ENCODE data around the gene KIAA0930. TPM values are rescaled to one million over a fixed set of nuclear protein-coding genes. Genes with fewer than 3 reads are reported as not detected.

Gene KIAA0930
- total and polyA plus RNA-seq, 7 donors: 13.2 to 51.1 (median 23.4) TPM

DNA sequence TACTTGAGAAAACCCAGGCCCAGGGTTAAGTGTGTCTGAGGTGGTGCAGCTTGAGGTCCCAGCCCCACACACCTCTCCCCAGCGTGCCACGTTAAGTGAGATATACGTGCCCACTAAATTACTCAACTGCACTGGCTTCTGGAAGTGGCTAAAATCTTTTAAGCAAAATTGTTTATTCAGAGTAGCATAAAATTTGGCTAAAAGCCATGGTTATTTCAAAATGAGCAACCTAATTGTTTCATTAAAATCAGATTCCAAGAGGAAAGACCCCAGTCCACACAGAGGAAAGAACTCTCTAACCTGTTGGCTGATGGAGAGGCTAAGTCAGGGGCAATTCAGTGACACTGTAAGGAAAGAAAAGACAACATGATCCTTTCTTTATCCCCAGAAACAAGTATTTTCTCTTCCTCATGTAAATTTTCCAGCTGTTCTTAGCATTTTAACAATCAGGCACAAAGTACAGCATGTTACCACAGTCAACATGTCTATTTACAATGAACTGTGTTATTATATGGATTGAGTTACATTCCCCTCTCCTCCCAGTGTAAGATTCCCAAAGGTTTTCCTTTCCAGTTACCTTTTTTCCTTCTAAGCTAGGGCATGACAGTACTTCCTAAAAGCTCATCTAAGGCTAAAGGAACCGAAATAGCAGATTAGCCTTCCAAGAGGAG lies 50.4 kb downstream of the KIAA0930 start:
- H3K4me1 ChIP-seq: no peaks in the 10 kb centered on the region
- H3K27ac ChIP-seq: no peak overlapping the region
- H3K4me3 ChIP-seq: no peak overlapping the region
- H3K36me3 ChIP-seq (ENCODE audit: insufficient read depth in 1 of 2, low read depth in 1 of 2): peaks cover under 1 to 21% of the 10 kb centered on the region in 2 donors
- DNase-seq (no peak), ATAC-seq (no peak)
- no peaks in the 10 kb centered on the region for H3K27me3 ChIP-seq (ENCODE audit: insufficient read depth in 3 of 3, low read length in 2 of 3)
- intact Hi-C loops (cut with DNase I): no loop called here
- TF ChIP-seq, protein P1, sequence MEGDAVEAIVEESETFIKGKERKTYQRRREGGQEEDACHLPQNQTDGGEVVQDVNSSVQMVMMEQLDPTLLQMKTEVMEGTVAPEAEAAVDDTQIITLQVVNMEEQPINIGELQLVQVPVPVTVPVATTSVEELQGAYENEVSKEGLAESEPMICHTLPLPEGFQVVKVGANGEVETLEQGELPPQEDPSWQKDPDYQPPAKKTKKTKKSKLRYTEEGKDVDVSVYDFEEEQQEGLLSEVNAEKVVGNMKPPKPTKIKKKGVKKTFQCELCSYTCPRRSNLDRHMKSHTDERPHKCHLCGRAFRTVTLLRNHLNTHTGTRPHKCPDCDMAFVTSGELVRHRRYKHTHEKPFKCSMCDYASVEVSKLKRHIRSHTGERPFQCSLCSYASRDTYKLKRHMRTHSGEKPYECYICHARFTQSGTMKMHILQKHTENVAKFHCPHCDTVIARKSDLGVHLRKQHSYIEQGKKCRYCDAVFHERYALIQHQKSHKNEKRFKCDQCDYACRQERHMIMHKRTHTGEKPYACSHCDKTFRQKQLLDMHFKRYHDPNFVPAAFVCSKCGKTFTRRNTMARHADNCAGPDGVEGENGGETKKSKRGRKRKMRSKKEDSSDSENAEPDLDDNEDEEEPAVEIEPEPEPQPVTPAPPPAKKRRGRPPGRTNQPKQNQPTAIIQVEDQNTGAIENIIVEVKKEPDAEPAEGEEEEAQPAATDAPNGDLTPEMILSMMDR (IDR thresholded peaks at IDR 0.05): no peak
- H3K9me3 ChIP-seq: no peaks in the 10 kb centered on the region
- 81% methylated on average over 4 of the region's 4 CpGs for WGBS, 3 donors

DNA sequence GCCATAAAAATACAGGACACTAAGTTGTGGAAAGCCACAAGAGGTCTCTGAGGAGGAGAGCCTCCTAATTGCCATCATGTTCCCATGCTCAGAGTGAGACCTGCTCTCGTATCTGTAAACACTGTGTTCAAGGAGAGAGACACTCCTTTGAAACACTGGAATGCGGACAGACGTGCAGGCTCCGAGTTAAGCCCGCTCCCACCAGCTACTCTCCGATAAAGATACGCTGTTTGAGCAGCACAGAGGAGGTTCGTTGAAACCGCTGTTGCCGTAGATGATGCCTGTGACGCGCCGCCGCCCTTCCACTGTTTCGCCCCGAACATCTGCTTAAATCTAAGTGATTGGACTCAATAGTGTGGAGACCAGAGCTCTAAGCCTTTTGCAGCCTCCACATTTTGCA lies 51.9 kb downstream of the KIAA0930 start:
- DNase-seq (peak in 1 of 2 donors; percentile 24), ATAC-seq (no peak)
- H3K4me1 ChIP-seq: no peaks in the 10 kb centered on the region
- H3K27me3 ChIP-seq (ENCODE audit: insufficient read depth in 3 of 3, low read length in 2 of 3): no peaks in the 10 kb centered on the region
- H3K9me3 ChIP-seq: no peaks in the 10 kb centered on the region
- 80 to 87% (median 83%) methylated on average over 16 of the region's 16 CpGs for WGBS, 3 donors
- H3K36me3 ChIP-seq (ENCODE audit: insufficient read depth in 1 of 2, low read depth in 1 of 2): peaks cover 2 to 37% of the 10 kb centered on the region in 2 donors
- intact Hi-C loops (cut with DNase I): no loop called here
- TF ChIP-seq, protein P1 (IDR thresholded peaks at IDR 0.05): no peak
- no peak overlapping the region for H3K4me3 ChIP-seq
- no peak overlapping the region for H3K27ac ChIP-seq

DNA sequence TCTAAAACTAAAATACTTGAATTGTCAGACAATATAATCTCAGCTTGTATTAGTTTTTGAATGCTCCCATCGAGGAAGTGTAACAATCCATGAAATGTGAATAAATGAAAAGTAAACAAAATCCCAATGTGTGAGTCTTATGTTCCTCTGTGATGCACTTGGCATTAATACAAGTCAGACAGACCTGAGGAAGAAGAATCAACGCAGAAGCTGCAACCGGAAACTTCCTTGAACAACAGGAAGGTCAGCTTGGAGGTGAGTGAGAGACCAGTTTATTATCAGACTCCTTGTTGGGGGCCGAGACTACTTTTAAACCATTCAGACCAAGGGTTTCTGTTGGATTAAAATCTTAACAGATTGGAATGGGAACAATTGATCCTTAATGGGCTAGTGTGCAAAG lies 52.8 kb downstream of the KIAA0930 start:
- 57 to 62% (median 62%) methylated on average over 4 of the region's 4 CpGs for WGBS, 3 donors
- intact Hi-C loops (cut with DNase I): no loop called here
- Histone ChIP-seq H3K27ac (no peak overlapping the region), H3K27me3 (ENCODE audit: insufficient read depth in 3 of 3, low read length in 2 of 3) (no peaks in the 10 kb centered on the region), H3K4me3 (no peak overlapping the region), H3K36me3 (ENCODE audit: insufficient read depth in 1 of 2, low read depth in 1 of 2) (peaks cover 2 to 45% of the 10 kb centered on the region in 2 donors), H3K9me3 (no peaks in the 10 kb centered on the region), H3K4me1 (no peaks in the 10 kb centered on the region)
- TF ChIP-seq, protein P1 (IDR thresholded peaks at IDR 0.05): no peak
- DNase-seq (no peak), ATAC-seq (no peak)

DNA sequence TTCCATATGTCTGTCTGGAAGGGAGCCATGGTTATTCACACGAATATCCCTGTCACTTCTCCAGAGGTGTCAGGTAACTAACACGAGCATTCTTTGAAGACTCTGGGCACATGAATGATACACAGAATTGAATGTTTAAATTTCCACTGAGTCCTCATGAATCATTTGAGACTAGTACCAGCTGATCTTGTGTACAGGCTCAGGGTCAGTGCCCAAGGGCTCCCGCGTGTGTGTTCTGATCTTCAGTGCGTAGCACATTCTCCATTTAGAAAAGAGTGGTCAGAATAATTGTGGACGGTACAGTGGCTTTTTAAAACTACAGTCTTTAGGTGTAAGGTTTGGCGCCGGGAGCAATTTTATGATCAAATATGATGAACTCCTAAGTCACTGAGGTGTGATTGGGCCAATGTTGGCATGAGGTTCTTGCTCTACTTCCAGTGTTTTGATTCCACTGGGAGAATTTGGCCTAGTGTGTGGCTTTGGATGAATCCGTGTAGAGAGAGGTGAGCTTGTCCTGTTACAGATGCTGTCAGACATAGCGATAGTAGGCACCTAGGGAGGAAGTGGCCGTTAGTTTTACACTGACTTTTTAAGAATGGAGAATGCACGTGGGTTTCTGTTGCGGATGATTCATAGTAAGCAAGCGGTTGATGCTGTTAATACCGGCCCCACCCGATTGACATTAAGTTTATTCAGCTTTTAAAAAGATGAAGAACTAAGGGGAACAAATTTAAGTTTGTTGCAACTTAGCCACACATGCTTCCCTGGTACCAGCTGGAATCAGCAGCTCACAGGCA lies 54.8 kb downstream of the KIAA0930 start:
- Histone ChIP-seq H3K27ac (no peak overlapping the region), H3K27me3 (ENCODE audit: insufficient read depth in 3 of 3, low read length in 2 of 3) (no peaks in the 10 kb centered on the region), H3K4me1 (no peaks in the 10 kb centered on the region), H3K4me3 (no peak overlapping the region), H3K36me3 (ENCODE audit: insufficient read depth in 1 of 2, low read depth in 1 of 2) (peaks cover 8 to 63% of the 10 kb centered on the region in 2 donors), H3K9me3 (no peaks in the 10 kb centered on the region)
- WGBS, 3 donors: 78 to 85% (median 79%) methylated on average over 16 of the region's 16 CpGs
- ATAC-seq: peak in 1 of 4 donors; percentile 12
- TF ChIP-seq, protein P1 (IDR thresholded peaks at IDR 0.05): no peak
- DNase-seq: no peak
- intact Hi-C loops (cut with DNase I): no loop called here

Data from psoas muscle (tissue), 8 donors.